Activated T-helper 1 cell treated with anti-CD3 and anti-CD28 coated beads, Interleukin-2, amount 50 U/mL, for 16 hours (primary cell): ENCODE data around the gene NOC2L.
A peak's percentile ranks its signal among the peaks of the same experiment; 100 is the strongest.

Source experiments
- DNase-seq, 2 donors: peaks; one replicate each; pipeline ENCODE4 v3.0.0-alpha.2; 2020; ENCODE audit warnings: low read depth in 1 of 2, low spot score in 1 of 2

NOC2L gene

DNA sequence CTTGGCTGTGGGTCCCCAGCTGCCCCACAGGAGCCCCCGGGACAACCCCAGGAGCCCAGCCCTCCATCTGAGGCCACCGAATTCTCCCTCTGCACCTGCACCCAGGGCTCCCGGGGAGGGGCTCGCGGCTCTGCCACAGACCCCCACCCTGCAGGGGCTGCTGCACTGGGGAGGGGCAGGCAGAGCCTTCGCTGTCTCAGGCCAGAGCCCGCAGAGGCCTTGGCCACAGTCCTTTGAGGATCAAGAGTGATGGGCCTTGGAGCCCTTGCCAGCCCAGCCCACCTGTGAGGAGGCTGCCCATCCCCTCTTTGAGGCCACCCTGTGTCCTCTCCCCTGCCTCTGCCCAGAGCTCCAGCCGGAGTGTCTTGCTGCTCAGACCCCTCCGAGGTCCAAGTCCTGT is 16.3 kb upstream of the NOC2L start:
- no peak for DNase-seq

GRCh38 chr1:974687-975328 is 15.8 kb upstream of the NOC2L start:
- DNase-seq, result no peak

- DNase-seq, result no peak
Measured at GRCh38 chr1:974293-974640, 15.2 kb upstream of the NOC2L start.

GRCh38 chr1:973459-974292 is 14.6 kb upstream of the NOC2L start:
- DNase-seq, result no peak

DNA sequence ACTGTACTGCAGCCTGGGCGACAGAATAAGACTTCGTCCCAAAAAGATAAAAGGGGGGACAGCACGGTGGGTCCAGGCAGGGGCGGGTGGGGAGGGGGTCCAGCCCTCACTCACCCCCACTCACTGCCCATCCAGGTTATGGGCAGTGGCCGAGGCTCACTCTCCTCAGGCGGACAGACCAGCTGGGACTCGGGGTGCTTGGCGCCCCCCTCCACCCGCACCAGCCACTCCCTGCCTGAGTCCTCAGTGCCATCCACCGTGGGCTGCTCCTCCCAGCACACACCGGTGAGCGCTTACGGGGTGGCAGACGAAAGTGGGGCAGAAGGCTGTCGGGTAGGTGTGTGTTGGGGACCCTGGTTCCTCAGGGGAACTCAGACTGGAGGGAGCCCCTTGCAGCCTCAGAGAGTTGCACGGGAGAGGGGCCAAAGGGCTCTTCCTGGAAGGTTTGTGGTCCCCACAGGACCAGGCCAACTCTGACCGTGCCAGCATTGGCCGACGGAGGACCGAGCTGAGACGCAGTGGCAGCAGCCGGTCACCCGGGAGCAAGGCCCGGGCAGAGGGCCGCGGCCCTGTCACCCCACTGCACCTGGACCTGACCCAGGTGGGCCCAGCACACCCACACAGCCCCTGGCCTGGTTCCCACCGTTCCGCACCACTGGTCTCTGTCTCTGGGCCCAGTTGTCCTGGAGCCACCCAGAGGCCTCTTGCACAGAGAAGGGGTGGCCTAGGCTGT is 13.8 kb upstream of the NOC2L start:
- DNase-seq, result no peak

- DNase-seq, result no peak
Measured at GRCh38 chr1:971751-972506, 12.9 kb upstream of the NOC2L start.

- DNase-seq, result no peak
Measured at GRCh38 chr1:970973-971730, 12.1 kb upstream of the NOC2L start.

GRCh38 chr1:970242-970972 is 11.4 kb upstream of the NOC2L start:
- DNase-seq, result no peak

DNA sequence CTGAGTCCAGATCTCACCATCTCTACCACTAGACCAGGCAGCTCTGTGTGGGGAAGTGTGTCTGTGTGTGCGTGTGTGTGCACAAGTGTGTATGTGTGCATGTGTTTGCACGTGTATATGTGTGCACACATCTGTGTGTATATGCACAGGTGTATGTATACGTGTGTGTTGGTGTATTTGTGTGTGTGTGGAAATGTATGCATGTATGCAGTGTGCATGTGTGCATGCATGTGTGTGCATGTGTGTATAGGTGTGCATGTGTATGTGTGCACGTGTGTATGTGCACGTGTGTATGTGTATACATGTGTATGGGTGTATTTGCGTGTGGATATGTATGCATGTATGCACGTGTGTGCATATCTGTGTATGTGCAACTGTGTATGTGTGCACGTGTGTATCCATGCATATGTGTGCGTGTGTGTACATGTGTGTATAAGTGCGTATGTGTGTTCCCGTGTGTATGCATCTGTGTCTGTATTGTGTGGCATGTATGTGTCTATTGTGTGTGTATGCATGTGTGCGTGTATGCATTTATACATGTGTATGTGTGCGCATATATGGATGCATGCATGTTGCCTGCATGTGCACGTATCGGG is 10.3 kb upstream of the NOC2L start:
- no peak for DNase-seq

- DNase-seq, result no peak
Measured at GRCh38 chr1:967466-968343, 8.6 kb upstream of the NOC2L start.

DNA sequence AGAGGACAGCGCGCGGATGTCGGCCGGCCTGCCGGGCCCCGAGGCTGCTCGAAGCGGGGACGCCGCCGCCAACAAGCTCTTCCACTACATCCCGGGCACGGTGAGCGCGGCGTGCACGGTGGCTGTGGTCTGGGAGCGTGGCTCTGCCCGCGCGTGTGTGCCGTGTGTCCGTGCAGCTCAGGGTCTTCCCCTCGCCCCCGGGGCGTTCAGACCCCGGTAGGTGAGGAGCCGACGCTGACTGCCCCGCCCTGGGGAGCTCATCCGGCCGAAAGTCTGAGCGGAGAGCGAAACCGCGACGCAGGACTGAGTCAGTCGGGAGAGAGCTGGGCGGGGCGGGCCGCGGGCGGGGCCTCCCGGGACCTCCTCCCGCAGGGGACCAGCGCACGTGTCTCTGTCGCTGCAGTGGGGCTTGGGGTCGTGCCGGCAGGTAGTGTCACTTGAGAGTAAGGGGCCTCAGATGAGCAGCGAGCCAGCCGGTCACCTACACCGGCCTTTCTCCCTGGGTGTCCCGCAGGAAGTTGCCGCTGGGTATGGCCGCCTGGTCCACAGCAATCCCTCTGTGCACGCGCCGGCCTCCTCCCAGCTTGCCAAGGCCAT is 7.7 kb upstream of the NOC2L start:
- DNase-seq, result peak; percentile 64 to 71

DNA sequence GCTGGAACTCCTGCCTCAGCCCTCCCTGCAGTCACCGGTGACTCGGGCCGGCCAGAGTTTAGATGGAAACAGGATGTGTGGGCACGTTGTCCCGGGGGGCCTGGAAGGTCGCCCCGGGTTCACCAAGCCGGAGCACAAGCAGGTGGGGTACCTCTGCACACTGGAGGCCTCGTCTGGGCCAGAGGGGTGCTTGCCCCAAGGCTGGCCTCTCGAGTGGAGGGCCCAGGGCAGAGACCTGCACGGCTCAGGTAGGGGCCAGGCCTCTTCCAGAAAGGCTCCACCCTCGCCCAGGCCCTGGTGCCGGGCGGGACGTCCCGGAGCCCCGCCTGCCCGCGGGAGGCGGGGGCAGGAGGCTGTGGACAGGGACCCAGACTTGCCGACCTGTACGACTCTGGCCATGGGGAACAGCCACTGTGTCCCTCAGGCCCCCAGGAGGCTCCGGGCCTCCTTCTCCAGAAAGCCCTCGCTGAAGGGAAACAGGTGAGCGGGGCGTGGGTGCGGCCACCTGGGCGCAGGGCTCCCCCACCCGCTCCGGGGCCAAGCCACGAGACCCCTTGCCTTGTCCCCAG is 7.2 kb upstream of the NOC2L start, which contains the start of gene PLEKHN1:
Gene PLEKHN1 (plus strand): TSS at position 348 of the 569 bp plus-strand sequence. CDS start 50 bp downstream, at position 398.
- DNase-seq, result no peak

DNA sequence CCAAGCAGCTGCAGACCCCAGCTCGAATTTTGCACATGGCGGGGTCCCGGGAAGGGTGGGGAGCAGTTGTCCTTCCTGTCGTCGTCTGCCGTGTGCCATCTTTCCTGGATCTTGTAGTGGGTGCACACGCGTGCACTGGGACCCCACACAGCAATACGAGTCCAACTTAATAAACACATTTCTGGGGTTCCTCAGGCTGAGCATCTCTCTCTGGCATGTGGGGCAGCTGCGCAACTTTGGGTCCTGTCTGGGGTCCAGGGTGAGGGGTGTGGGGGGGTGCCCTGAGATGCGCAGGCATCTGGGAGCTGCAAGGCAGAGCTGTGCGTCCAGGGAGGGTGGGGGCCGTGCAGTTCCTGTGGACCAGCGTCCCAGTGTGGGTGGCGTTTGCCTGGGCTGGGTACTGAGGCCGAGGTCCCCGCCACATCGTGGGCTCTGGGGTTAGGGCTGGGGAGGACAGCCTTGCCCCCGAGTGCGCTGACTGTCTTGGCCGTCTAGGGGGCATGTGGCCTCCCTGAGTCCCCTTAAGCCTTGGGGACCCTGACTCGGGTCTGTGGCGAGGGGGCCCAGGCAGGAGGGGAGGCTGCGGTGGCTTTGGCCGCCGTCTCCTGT is 6.6 kb upstream of the NOC2L start:
- no peak for DNase-seq

DNA sequence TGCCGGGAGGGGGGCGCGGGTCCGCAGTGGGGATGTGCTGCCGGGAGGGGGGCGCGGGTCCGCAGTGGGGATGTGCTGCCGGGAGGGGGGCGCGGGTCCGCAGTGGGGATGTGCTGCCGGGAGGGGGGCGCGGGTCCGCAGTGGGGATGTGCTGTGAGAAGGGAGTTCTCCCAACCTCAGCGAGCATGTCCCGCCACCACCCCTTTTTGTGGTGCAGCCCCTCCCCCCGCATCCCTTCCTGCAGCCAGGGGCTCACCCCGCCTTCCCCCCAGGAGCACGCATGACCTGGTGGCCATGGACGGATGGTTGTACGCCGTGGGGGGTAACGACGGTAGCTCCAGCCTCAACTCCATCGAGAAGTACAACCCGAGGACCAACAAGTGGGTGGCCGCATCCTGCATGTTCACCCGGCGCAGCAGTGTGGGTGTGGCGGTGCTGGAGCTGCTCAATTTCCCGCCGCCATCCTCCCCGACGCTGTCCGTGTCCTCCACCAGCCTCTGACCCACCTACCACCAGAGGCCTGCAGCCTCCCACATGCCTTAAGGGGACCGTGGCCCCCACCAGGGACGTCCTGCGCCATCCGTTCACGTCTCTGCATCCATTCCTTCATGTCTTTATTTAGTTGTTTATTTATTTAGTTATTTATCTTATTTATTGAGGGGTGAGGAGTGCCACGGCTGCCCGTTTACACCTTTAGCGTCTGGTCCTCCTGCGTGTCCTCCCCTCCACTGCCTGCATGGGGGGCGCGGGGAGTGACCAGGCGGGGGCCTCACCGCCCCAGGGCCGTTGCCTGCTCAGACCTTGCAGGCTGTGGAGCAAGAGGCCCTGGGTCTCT is 5.9 kb upstream of the NOC2L start:
- no peak for DNase-seq

DNA sequence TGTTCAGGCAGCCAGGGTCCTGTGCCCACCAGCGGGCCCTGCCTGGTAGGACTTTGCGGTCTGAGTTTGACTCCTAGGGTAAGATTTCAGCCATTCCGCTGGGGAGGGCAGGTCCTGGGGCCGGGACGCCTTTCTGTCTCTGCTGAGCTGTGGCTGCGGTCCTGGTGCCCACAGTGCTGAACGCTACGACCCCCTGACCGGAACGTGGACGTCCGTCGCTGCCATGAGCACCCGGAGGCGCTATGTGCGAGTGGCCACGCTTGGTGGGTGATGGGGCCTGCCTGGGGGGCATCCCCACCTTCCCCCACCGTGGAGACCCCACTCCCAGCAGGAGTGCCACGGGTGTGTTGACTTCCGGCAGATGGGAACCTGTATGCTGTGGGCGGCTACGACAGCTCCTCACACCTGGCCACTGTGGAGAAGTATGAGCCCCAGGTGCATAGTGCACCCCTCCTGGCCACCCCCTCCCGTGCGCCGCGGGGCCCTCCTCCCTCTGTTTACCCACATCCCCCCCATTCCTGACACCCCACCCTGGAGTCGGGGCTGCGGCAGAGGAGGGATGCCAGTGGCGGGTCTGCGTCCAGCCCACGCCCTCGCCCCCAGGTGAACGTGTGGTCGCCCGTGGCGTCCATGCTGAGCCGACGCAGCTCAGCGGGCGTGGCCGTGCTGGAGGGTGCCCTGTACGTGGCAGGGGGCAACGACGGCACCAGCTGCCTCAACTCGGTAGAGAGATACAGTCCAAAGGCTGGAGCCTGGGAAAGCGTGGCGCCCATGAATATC is 4.9 kb upstream of the NOC2L start:
- no peak for DNase-seq

DNA sequence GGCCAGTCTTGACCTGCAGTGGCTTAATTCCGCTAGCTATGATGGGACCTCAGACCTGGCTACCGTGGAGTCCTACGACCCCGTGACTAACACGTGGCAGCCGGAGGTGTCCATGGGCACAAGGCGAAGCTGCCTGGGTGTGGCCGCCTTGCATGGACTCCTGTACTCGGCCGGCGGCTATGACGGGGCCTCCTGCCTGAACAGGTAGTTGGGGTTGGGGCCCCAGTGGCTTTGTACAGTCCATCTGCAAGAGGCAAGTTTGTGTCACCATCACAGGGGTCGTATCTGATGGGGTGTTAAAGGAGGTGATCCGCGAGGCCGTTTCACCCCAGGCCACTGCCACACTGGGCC is 4.2 kb upstream of the NOC2L start:
- no peak for DNase-seq
